B cell (primary cell): ENCODE results near the gene SLC35B2. TPM values are rescaled to one million over a fixed set of nuclear protein-coding genes. Genes with fewer than 3 reads are reported as not detected.

Experiments used
- ATAC-seq: fragments of 200-7000 bp; cut with Tn5 transposase; one replicate; pipeline ENCODE4 v1.10.0; 2021; ENCODE audit warnings: low read depth, mild to moderate bottlenecking, moderate number of reproducible peaks, moderate library complexity
- CTCF ChIA-PET: fragments of 350-600 bp; sonication (Branson Sonifier 250); formaldehyde crosslinking; loops from one replicate; lab custom pipeline; 2021; ENCODE audit warnings: antibody characterized with exemption, inconsistent platforms; lab: Charles Lee
- POLR2A ChIA-PET: fragments of 350-600 bp; sonication (Branson Sonifier 250); formaldehyde crosslinking; loops from one replicate; lab custom pipeline; 2021; ENCODE audit warnings: antibody characterized with exemption; lab: Charles Lee
- DNase-seq: peaks from one replicate; pipeline ENCODE4 v3.0.0; 2013
- H2AFZ ChIP-seq: 2 replicates; pipeline ENCODE4 v1.6.1; 2012; ENCODE audit warnings: mild to moderate bottlenecking, low read depth, low read length; ENCODE audit not compliant: insufficient read depth, poor library complexity, severe bottlenecking
- H3K27ac ChIP-seq, 2 donors: 1 replicate in 1 of 2; 2 replicates in 1 of 2; pipeline ENCODE4 v1.5.1; 2012 to 2013; ENCODE audit warnings: low read length in 2 of 2, mild to moderate bottlenecking in 2 of 2, moderate library complexity in 1 of 2
- H3K27me3 ChIP-seq, 4 experiments: fragments of 200-600 bp in 1 of 4; sonication (generic) in 1 of 4; replicated peaks in 1 of 4; 1 replicate in 2 of 4; 2 replicates in 2 of 4; pipeline versions ENCODE4 v1.6.1 to v1.7.0; 2013 to 2016; ENCODE audit warnings: low read length in 3 of 4, mild to moderate bottlenecking in 2 of 4, mixed read lengths in 1 of 4, moderate library complexity in 1 of 4; ENCODE audit not compliant: insufficient read depth in 4 of 4, control insufficient read depth in 3 of 4; ENCODE audit errors: control extremely low read depth in 1 of 4
- H3K36me3 ChIP-seq, 2 experiments: replicated peaks in 1 of 2; 1 replicate in 1 of 2; 2 replicates in 1 of 2; pipeline versions ENCODE4 v1.6.1 to v1.7.1; 2013; ENCODE audit warnings: low read length in 1 of 2; ENCODE audit not compliant: insufficient read depth in 2 of 2, control insufficient read depth in 1 of 2; ENCODE audit errors: control extremely low read depth in 1 of 2, extremely low read depth in 1 of 2
- H3K4me1 ChIP-seq, 2 donors: fragments of 200-600 bp in 1 of 2; sonication (generic) in 1 of 2; 1 replicate in 1 of 2; 2 replicates in 1 of 2; pipeline versions ENCODE4 v1.5.1 to v1.6.1; 2013 to 2017; ENCODE audit warnings: low read length in 2 of 2; ENCODE audit not compliant: control insufficient read depth in 2 of 2, insufficient read depth in 2 of 2
- H3K4me2 ChIP-seq: replicated peaks from 2 replicates; pipeline ENCODE3; 2012; ENCODE audit warnings: mild to moderate bottlenecking, low read depth, low read length; ENCODE audit not compliant: poor library complexity, severe bottlenecking
- H3K4me3 ChIP-seq, 5 experiments: fragments of 200-600 bp in 1 of 5; sonication (generic) in 1 of 5; 1 replicate in 3 of 5; 2 replicates in 2 of 5; pipeline versions ENCODE4 v1.5.1 to v1.7.0; 2011 to 2016; ENCODE audit warnings: low read length in 4 of 5, mild to moderate bottlenecking in 4 of 5, low read depth in 2 of 5, control low read depth in 1 of 5, moderate library complexity in 1 of 5; ENCODE audit not compliant: insufficient read depth in 1 of 5; ENCODE audit errors: control extremely low read depth in 1 of 5, extremely low read depth in 1 of 5
- H3K79me2 ChIP-seq: fragments of 200-600 bp; sonication (generic); one replicate; pipeline ENCODE4 v1.6.0; 2016; ENCODE audit warnings: low read length; ENCODE audit not compliant: control insufficient read depth, insufficient read depth
- H3K9ac ChIP-seq: fragments of 200-600 bp; sonication (generic); 2 replicates; pipeline ENCODE4 v1.6.1; 2017; ENCODE audit warnings: mild to moderate bottlenecking, low read length, moderate library complexity
- H3K9me3 ChIP-seq, 3 donors: one replicate each; pipeline versions ENCODE4 v1.6.1 to v1.7.1; 2013; ENCODE audit warnings: low read length in 2 of 3; ENCODE audit not compliant: control insufficient read depth in 2 of 3, insufficient read depth in 1 of 3; ENCODE audit errors: control extremely low read depth in 1 of 3
- H4K20me1 ChIP-seq: 2 replicates; pipeline ENCODE4 v1.6.0; 2012; ENCODE audit warnings: mild to moderate bottlenecking, low read length; ENCODE audit not compliant: insufficient read depth, control insufficient read depth, poor library complexity, severe bottlenecking
- H3K27ac Mint-ChIP-seq: one replicate; pipeline ENCODE4 v1.8.0; 2021; ENCODE audit warnings: mixed read lengths
- H3K27me3 Mint-ChIP-seq: one replicate; pipeline ENCODE4 v1.8.0; 2021; ENCODE audit warnings: mixed read lengths
- H3K4me1 Mint-ChIP-seq: one replicate; pipeline ENCODE4 v1.8.0; 2021; ENCODE audit warnings: mixed read lengths
- H3K4me3 Mint-ChIP-seq: one replicate; pipeline ENCODE4 v1.8.0; 2021; ENCODE audit warnings: mixed read lengths
- H3K9me3 Mint-ChIP-seq: one replicate; pipeline ENCODE4 v1.8.0; 2022; ENCODE audit warnings: mixed read lengths; ENCODE audit not compliant: insufficient read depth
- EZH2 ChIP-seq: IDR thresholded peaks from 2 replicates; pipeline ENCODE4 v1.6.1; 2012; ENCODE audit warnings: borderline replicate concordance, low read depth, mild to moderate bottlenecking, moderate library complexity, low read length; ENCODE audit not compliant: insufficient read depth, poor library complexity, severe bottlenecking
- WGBS: methylation state at CpG from one replicate; pipeline ENCODE4 v1.1.5; 2013; ENCODE audit warnings: missing lambda C conversion rate; ENCODE audit not compliant: insufficient coverage; 5-methylcytosine and 5-hydroxymethylcytosine counted together
- intact Hi-C: fragments of 100-400 bp; cut with micrococcal nuclease; formaldehyde crosslinking; loops from one replicate; pipeline ENCODE4 v1.10.0; 2022
- polyA plus RNA-seq: library from polyadenylated mRNA; depleted of rRNA; stranded (reverse); fragments of >200 nt; gene quantifications from 2 replicates; pipeline ENCODE4 v1.2.3, GENCODE V29; 2012
- total RNA-seq, 2 donors: library from RNA; stranded (reverse); fragments of 120-200 nt in 1 of 2; gene quantifications; 1 replicate in 1 of 2; 2 replicates in 1 of 2; pipeline versions ENCODE4 v1.2.3 to v1.2.4, GENCODE V29; 2013 to 2022
- TF ChIP-seq, protein P1 (sequence below): fragments of 200-600 bp; IDR thresholded peaks from one replicate; pipeline ENCODE4 v1.8.0; 2022; ENCODE audit warnings: antibody characterized with exemption, mild to moderate bottlenecking

SLC35B2 gene
- total and polyA plus RNA-seq, 2 donors (not counting 1 experiment from before 2014, with no cell fraction given) = 30.0 to 35.2 TPM

- Mint-ChIP-seq H3K9me3 (no peaks in the 10 kb centered on the region), H3K4me1 (peaks cover 61% of the 10 kb centered on the region), H3K27ac (peak overlapping the region; percentile 100), H3K4me3 (peak overlapping the region; percentile 100), H3K27me3 (peaks cover 12% of the 10 kb centered on the region)
- intact Hi-C loops = loop anchor here (5.0 kb wide), 1 partner anchor 121 kb away; the partner anchor contains the start of gene CDC5L
- POLR2A ChIA-PET = interaction anchor here (0.6 to 7.9 kb wide), 2 partner anchors 19 to 25 kb away, joined by 5 to 105 read pairs; partner anchors contain the start of gene HSP90AB1
- no peaks in the 10 kb centered on the region for H3K9me3 ChIP-seq
- peak overlapping the region; percentile 95 for H3K4me2 ChIP-seq
- H4K20me1 ChIP-seq = peaks cover 21% of the 10 kb centered on the region
- TF ChIP-seq, protein P1, sequence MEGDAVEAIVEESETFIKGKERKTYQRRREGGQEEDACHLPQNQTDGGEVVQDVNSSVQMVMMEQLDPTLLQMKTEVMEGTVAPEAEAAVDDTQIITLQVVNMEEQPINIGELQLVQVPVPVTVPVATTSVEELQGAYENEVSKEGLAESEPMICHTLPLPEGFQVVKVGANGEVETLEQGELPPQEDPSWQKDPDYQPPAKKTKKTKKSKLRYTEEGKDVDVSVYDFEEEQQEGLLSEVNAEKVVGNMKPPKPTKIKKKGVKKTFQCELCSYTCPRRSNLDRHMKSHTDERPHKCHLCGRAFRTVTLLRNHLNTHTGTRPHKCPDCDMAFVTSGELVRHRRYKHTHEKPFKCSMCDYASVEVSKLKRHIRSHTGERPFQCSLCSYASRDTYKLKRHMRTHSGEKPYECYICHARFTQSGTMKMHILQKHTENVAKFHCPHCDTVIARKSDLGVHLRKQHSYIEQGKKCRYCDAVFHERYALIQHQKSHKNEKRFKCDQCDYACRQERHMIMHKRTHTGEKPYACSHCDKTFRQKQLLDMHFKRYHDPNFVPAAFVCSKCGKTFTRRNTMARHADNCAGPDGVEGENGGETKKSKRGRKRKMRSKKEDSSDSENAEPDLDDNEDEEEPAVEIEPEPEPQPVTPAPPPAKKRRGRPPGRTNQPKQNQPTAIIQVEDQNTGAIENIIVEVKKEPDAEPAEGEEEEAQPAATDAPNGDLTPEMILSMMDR = no peak
- TF ChIP-seq EZH2 = no peak
- H3K27ac ChIP-seq = peak overlapping the region; percentile 96 to 98
- ATAC-seq (no peak), DNase-seq (peak; percentile 73)
- WGBS = 35% methylated on average over 3 of the region's 3 CpGs
- H3K4me3 ChIP-seq = peak overlapping the region in 2 of 5 experiments; percentile 98
- H3K36me3 ChIP-seq = peaks cover 0 to 18% of the 10 kb centered on the region in 2 experiments
- no peak overlapping the region for H2AFZ ChIP-seq
- CTCF ChIA-PET = interaction anchor here (0.7 to 5.5 kb wide), 10 partner anchors 9 to 93 kb away, joined by 3 to 107 read pairs (median 10); partner anchors contain the start of genes AARS2 and SLC35B2
- H3K79me2 ChIP-seq = peaks cover 36% of the 10 kb centered on the region
- H3K27me3 ChIP-seq = peaks cover 0 to 17% (median 6%) of the 10 kb centered on the region in 4 experiments
- peaks cover 40 to 55% of the 10 kb centered on the region in 2 donors for H3K4me1 ChIP-seq
- peak overlapping the region; percentile 40 for H3K9ac ChIP-seq
Measured at GRCh38 chr6:44266347-44266746, 9.0 kb upstream of the SLC35B2 start.

DNA sequence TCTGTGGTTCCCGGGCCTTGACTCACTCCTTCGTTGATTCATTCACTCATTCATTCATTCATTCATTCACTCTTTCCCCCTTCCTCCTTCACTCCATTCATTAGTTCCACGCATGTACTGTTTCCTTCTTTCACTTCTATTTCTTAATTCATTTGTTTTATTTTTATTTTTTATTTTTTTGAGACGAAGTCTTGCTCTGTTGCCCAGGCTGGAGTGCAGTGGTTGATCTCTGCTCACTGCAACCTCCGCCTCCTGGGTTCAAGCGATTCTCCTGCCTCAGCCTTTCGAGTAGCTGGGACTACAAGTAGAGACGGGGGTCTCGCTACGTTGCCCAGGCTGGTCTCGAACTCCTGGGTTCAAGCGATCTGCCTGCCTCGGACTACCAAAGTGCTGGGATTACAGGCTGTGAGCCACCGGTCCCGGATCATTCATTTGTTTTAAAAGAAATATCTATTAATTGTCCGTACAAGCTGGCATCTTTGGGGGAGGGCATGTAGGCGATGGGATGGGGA lies 8.4 kb upstream of the SLC35B2 start:
- Mint-ChIP-seq H3K4me1 (peaks cover 63% of the 10 kb centered on the region), H3K9me3 (no peaks in the 10 kb centered on the region), H3K27me3 (peaks cover 8% of the 10 kb centered on the region), H3K27ac (peak overlapping the region; percentile 100), H3K4me3 (peak overlapping the region; percentile 100)
- DNase-seq (no peak), ATAC-seq (no peak)
- Histone ChIP-seq H3K36me3 (peaks cover 1 to 23% of the 10 kb centered on the region in 2 experiments), H3K4me2 (peak overlapping the region; percentile 95), H3K4me1 (peaks cover 42 to 56% of the 10 kb centered on the region in 2 donors), H3K79me2 (peaks cover 41% of the 10 kb centered on the region), H3K4me3 (peak overlapping the region in 4 of 5 experiments; percentile 36 to 98 (median 98)), H3K27ac (peak overlapping the region; percentile 96 to 98), H3K9me3 (no peaks in the 10 kb centered on the region), H3K27me3 (peaks cover 0 to 13% (median 4%) of the 10 kb centered on the region in 4 experiments), H2AFZ (no peak overlapping the region), H4K20me1 (peaks cover 27% of the 10 kb centered on the region), H3K9ac (peak overlapping the region; percentile 93)
- TF ChIP-seq, protein P1 = no peak
- TF ChIP-seq EZH2 = no peak
- ChIA-PET CTCF (interaction anchor here (2.3 to 5.5 kb wide), 3 partner anchors 10 to 47 kb away, joined by 10 to 107 read pairs (median 16); partner anchors contain the start of gene AARS2), POLR2A (interaction anchor here (7.9 kb wide), 1 partner anchor 19 kb away, joined by 105 read pairs; the partner anchor contains the start of gene HSP90AB1)
- 37% methylated on average over 11 of the region's 17 CpGs for WGBS
- intact Hi-C loops = loop anchor here (1.0 to 5.0 kb wide), 4 partner anchors 8 to 122 kb away; partner anchors contain the start of genes AARS2, CDC5L and SLC35B2
